SW480 (cell line): ENCODE data around the gene MAGEA6.

Experiments
- DNase-seq: peaks from one replicate; pipeline ENCODE4 v3.0.0-alpha.2; 2016; ENCODE audit warnings: low spot score

Gene MAGEA6

DNA sequence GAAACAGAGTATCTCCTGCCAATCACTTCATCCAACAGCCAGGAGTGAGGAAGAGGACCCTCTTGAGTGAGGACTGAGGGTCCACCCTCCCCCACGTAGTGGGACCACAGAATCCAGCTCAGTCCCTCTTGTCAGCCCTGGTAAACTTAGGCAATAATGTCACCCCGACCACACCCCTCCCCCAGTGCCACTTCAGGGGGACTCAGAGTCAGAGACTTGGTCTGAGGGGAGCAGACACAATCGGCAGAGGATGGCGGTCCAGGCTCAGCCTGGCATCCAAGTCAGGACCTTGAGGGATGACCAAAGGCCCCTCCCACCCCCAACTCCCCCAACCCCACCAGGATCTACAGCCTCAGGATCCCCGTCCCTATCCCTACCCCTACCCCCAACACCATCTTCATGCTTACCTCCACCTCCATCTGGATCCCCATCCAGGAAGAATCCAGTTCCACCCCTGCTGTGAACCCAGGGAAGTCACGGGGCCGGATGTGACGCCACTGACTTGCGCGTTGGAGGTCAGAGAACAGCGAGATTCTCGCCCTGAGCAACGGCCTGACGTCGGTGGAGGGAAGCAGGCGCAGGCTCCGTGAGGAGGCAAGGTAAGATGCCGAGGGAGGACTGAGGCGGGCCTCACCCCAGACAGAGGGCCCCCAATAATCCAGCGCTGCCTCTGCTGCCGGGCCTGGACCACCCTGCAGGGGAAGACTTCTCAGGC, 36.1 kb downstream of the MAGEA6 start, which contains the start of the genes CSAG1 and MAGEA12:
CSAG1 (minus strand) TSS at position 461 of the 715 bp plus-strand sequence. CDS start 1,261 bp downstream, outside the sequence.
MAGEA12 (plus strand) TSS at position 497 of the 715 bp plus-strand sequence. CDS start 2,405 bp downstream, outside the sequence.
- DNase-seq, result no peak

DNA sequence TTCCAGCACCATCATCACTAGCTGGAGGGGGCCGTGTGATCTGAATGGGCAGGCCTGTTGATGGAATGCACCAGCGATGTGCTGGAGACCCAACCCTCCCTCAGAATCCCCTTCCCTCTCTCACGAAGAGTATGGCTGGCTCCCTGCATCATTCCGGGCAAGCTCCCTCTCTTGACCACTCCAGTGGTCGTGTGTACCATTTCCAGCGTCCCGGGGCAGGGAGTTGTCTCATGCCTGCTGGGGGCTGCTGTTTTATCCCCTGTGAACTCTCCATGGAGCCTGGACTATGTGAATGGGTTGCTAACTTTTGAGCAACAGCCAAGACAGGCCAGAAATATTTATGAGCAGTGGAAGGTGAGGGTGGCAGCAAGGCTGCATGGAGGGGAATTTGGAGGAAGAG, 44.1 kb downstream of the MAGEA6 start:
- DNase-seq, result no peak
